Thoracic aorta (tissue), 2 donors: ENCODE results near the gene SEC14L3. TPM values are rescaled to one million over a fixed set of nuclear protein-coding genes. Genes with fewer than 3 reads are reported as not detected.

Experiments used
- ATAC-seq: fragments of 150-250 bp; one replicate; pipeline ENCODE4 v1.8.0; 2017; ENCODE audit warnings: low read depth; ENCODE audit not compliant: insufficient number of reproducible peaks, low FRiP score
- DNase-seq: peaks from one replicate; pipeline ENCODE4 v3.0.0-alpha.2; 2020; ENCODE audit warnings: low spot score
- H3K27ac ChIP-seq, 2 donors: fragments of 200-600 bp; sonication (generic); 1 replicate in 1 of 2; 2 replicates in 1 of 2; pipeline ENCODE4 v1.5.1; 2016; ENCODE audit warnings: mild to moderate bottlenecking in 2 of 2, moderate library complexity in 2 of 2
- H3K27me3 ChIP-seq: fragments of 200-600 bp; sonication (generic); replicated peaks from 2 replicates; pipeline ENCODE4 v1.6.0; 2016; ENCODE audit warnings: mild to moderate bottlenecking; ENCODE audit not compliant: insufficient read depth
- H3K36me3 ChIP-seq: fragments of 200-600 bp; sonication (generic); one replicate; pipeline ENCODE4 v1.5.1; 2016
- H3K4me1 ChIP-seq, 2 donors: fragments of 200-600 bp; sonication (generic); 1 replicate in 1 of 2; 2 replicates in 1 of 2; pipeline versions ENCODE4 v1.5.1 to v1.6.0; 2016; ENCODE audit warnings: low read depth in 2 of 2, mild to moderate bottlenecking in 1 of 2; ENCODE audit not compliant: control insufficient read depth in 1 of 2
- H3K4me3 ChIP-seq: fragments of 200-600 bp; sonication (generic); 2 replicates; pipeline ENCODE4 v1.5.1; 2016; ENCODE audit warnings: mild to moderate bottlenecking
- H3K9me3 ChIP-seq: fragments of 200-600 bp; sonication (generic); 2 replicates; pipeline ENCODE4 v1.5.1; 2016
- CTCF ChIP-seq: fragments of 200-600 bp; sonication (generic); IDR thresholded peaks from one replicate; pipeline ENCODE4 v1.5.1; 2019; ENCODE audit warnings: antibody characterized with exemption
- total RNA-seq, 2 donors: library from RNA; depleted of rRNA; stranded (reverse); fragments of >200 nt; gene quantifications; one replicate each; pipeline versions ENCODE4 v1.1.0 to v1.2.3, GENCODE V29; 2016

The SEC14L3 gene
- total RNA-seq, 2 donors from 2014 or later: not detected

GRCh38 chr22:30433773-30434172 lies 38.0 kb downstream of the SEC14L3 start:
- TF ChIP-seq CTCF: no peak
- Histone ChIP-seq H3K4me1 (no peaks in the 10 kb centered on the region), H3K27me3 (no peaks in the 10 kb centered on the region), H3K9me3 (no peaks in the 10 kb centered on the region), H3K27ac (no peak overlapping the region), H3K4me3 (no peak overlapping the region), H3K36me3 (no peaks in the 10 kb centered on the region)
- ATAC-seq (no peak), DNase-seq (no peak)

GRCh38 chr22:30433227-30433626 lies 38.6 kb downstream of the SEC14L3 start:
- H3K36me3 ChIP-seq: no peaks in the 10 kb centered on the region
- no peak overlapping the region for H3K27ac ChIP-seq
- no peaks in the 10 kb centered on the region for H3K27me3 ChIP-seq
- TF ChIP-seq CTCF: no peak
- H3K4me1 ChIP-seq: no peaks in the 10 kb centered on the region
- no peak overlapping the region for H3K4me3 ChIP-seq
- no peaks in the 10 kb centered on the region for H3K9me3 ChIP-seq
- ATAC-seq: no peak
- no peak for DNase-seq

- H3K4me1 ChIP-seq: no peaks in the 10 kb centered on the region
- H3K27ac ChIP-seq: no peak overlapping the region
- no peaks in the 10 kb centered on the region for H3K9me3 ChIP-seq
- H3K27me3 ChIP-seq: no peaks in the 10 kb centered on the region
- DNase-seq: no peak
- no peak for TF ChIP-seq CTCF
- no peak for ATAC-seq
- H3K4me3 ChIP-seq: no peak overlapping the region
- H3K36me3 ChIP-seq: no peaks in the 10 kb centered on the region
These were observed 39.3 kb downstream of the SEC14L3 start for GRCh38 chr22:30432520-30432919.

- H3K27ac ChIP-seq: no peak overlapping the region
- no peaks in the 10 kb centered on the region for H3K4me1 ChIP-seq
- H3K36me3 ChIP-seq: no peaks in the 10 kb centered on the region
- no peak for TF ChIP-seq CTCF
- DNase-seq (no peak), ATAC-seq (no peak)
- no peaks in the 10 kb centered on the region for H3K9me3 ChIP-seq
- H3K4me3 ChIP-seq: no peak overlapping the region
- H3K27me3 ChIP-seq: no peaks in the 10 kb centered on the region
These were observed 39.7 kb downstream of the SEC14L3 start for GRCh38 chr22:30432096-30432495.

- TF ChIP-seq CTCF: no peak
- Histone ChIP-seq H3K36me3 (no peaks in the 10 kb centered on the region), H3K9me3 (no peaks in the 10 kb centered on the region), H3K27ac (no peak overlapping the region), H3K27me3 (no peaks in the 10 kb centered on the region), H3K4me1 (peaks cover 4 to 8% of the 10 kb centered on the region in 2 donors), H3K4me3 (no peak overlapping the region)
- ATAC-seq (no peak), DNase-seq (no peak)
These were observed 40.9 kb downstream of the SEC14L3 start for GRCh38 chr22:30430933-30431332.
